Mesothelial cell of epicardium (in vitro differentiated cells): ENCODE measurements around the gene TMPRSS13. TPM values are rescaled to one million over a fixed set of nuclear protein-coding genes. Genes with fewer than 3 reads are reported as not detected.
A peak's percentile ranks its signal among the peaks of the same experiment; 100 is the strongest.

ENCODE experiments used
- DNase-seq, 2 experiments: peaks; one replicate each; pipeline ENCODE4 v3.0.0; 2021; ENCODE audit warnings: low spot score in 2 of 2; ENCODE audit not compliant: unreplicated experiment in 2 of 2
- H3K27ac Mint-ChIP-seq: 2 replicates; pipeline ENCODE4 v1.8.0; 2021; ENCODE audit warnings: mixed read lengths
- H3K27me3 Mint-ChIP-seq: 2 replicates; pipeline ENCODE4 v1.8.0; 2021; ENCODE audit warnings: low read depth, mixed read lengths
- H3K36me3 Mint-ChIP-seq: 2 replicates; pipeline ENCODE4 v1.8.0; 2021; ENCODE audit warnings: mixed read lengths
- H3K4me1 Mint-ChIP-seq: 2 replicates; pipeline ENCODE4 v1.8.0; 2021; ENCODE audit warnings: mixed read lengths
- H3K4me3 Mint-ChIP-seq: 2 replicates; pipeline ENCODE4 v1.8.0; 2021; ENCODE audit warnings: mild to moderate bottlenecking, moderate library complexity, mixed read lengths
- H3K9me3 Mint-ChIP-seq: 2 replicates; pipeline ENCODE4 v1.8.0; 2021; ENCODE audit warnings: mixed read lengths
- CTCF ChIP-seq: fragments of 200-600 bp; sonication (generic); IDR thresholded peaks from one replicate; pipeline ENCODE4 v1.5.0; 2021; ENCODE audit warnings: antibody characterized with exemption; ENCODE audit not compliant: unreplicated experiment
- total RNA-seq: library from RNA; stranded (reverse); gene quantifications from 3 replicates; pipeline ENCODE4 v1.2.1, GENCODE V29; 2021

TMPRSS13 gene
- total RNA-seq, 1 donor from 2014 or later, result 10.4 TPM

GRCh38 chr11:117912497-117912896 lies 16.7 kb downstream of the TMPRSS13 start:
- Mint-ChIP-seq H3K4me1 (peaks cover 24% of the 10 kb centered on the region), H3K27ac (no peak overlapping the region), H3K36me3 (peaks cover 7% of the 10 kb centered on the region), H3K4me3 (no peak overlapping the region), H3K9me3 (no peaks in the 10 kb centered on the region), H3K27me3 (peaks cover 1% of the 10 kb centered on the region)
- no peak for DNase-seq
- TF ChIP-seq CTCF, result no peak

- H3K4me1 Mint-ChIP-seq, result peaks cover 29% of the 10 kb centered on the region
- H3K4me3 Mint-ChIP-seq, result no peak overlapping the region
- DNase-seq, result peak in 1 of 2 experiments; percentile 21
- peaks cover 1% of the 10 kb centered on the region for H3K27me3 Mint-ChIP-seq
- no peak for TF ChIP-seq CTCF
- no peak overlapping the region for H3K27ac Mint-ChIP-seq
- peaks cover 7% of the 10 kb centered on the region for H3K36me3 Mint-ChIP-seq
- no peaks in the 10 kb centered on the region for H3K9me3 Mint-ChIP-seq
Observed at GRCh38 chr11:117911694-117912093, 17.5 kb downstream of the TMPRSS13 start.

GRCh38 chr11:117910941-117911655 lies 18.1 kb downstream of the TMPRSS13 start:
- peak in 1 of 2 experiments; percentile 9 for DNase-seq
- Mint-ChIP-seq H3K9me3 (no peaks in the 10 kb centered on the region), H3K4me3 (no peak overlapping the region)

GRCh38 chr11:117910525-117910924 lies 18.7 kb downstream of the TMPRSS13 start:
- H3K27me3 Mint-ChIP-seq, result peaks cover 1% of the 10 kb centered on the region

More at GRCh38 chr11:117910941-117911655, 18.1 kb downstream of the TMPRSS13 start:
- no peak overlapping the region for H3K27ac Mint-ChIP-seq
- H3K27me3 Mint-ChIP-seq, result peaks cover 1% of the 10 kb centered on the region
- H3K4me1 Mint-ChIP-seq, result peaks cover 31% of the 10 kb centered on the region
- TF ChIP-seq CTCF, result no peak
- peaks cover 7% of the 10 kb centered on the region for H3K36me3 Mint-ChIP-seq

GRCh38 chr11:117909611-117910382 lies 19.4 kb downstream of the TMPRSS13 start:
- no peak for TF ChIP-seq CTCF
- H3K4me1 Mint-ChIP-seq, result peaks cover 25% of the 10 kb centered on the region
- H3K9me3 Mint-ChIP-seq, result no peaks in the 10 kb centered on the region
- H3K27ac Mint-ChIP-seq, result no peak overlapping the region
- H3K27me3 Mint-ChIP-seq, result peaks cover 1% of the 10 kb centered on the region
- H3K4me3 Mint-ChIP-seq, result no peak overlapping the region
- peaks cover 7% of the 10 kb centered on the region for H3K36me3 Mint-ChIP-seq
- peak in 1 of 2 experiments; percentile 25 for DNase-seq

More at GRCh38 chr11:117910525-117910924, 18.7 kb downstream of the TMPRSS13 start:
- Mint-ChIP-seq H3K4me1 (peaks cover 31% of the 10 kb centered on the region), H3K36me3 (peaks cover 7% of the 10 kb centered on the region), H3K4me3 (no peak overlapping the region), H3K27ac (no peak overlapping the region), H3K9me3 (no peaks in the 10 kb centered on the region)
- no peak for TF ChIP-seq CTCF
- no peak for DNase-seq
